Stimulated activated naive CD4-positive, alpha-beta T cell (primary cell): ENCODE measurements around the gene DOCK2.

Experiments used
- DNase-seq, 6 experiments: peaks; one replicate each; lab custom pipeline; 2025; lab: John Stamatoyannopoulos, UW

The DOCK2 gene

DNA sequence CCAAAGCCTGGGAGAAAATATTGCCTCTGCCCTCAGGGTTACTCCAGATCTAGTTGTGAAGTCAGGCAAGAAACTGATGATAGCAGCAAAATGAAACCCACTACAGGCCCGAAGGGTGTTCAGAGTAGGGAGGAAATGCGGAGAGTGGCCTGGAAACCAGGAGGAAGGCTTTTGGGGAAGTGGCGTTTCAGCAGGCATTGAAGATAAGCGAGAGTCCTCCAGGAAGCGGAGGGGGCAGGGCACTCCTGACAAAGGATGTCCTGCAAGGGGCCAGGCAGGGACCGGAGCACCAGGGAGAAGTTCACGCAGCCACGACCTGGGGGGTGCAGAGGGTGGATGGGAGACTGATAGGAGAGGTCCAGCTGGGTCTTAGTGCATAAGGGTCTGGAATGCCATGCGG is 460.9 kb downstream of the DOCK2 start:
- DNase-seq = no peak

- peak; percentile 41 to 74 (median 53) for DNase-seq
Observed at GRCh38 chr5:170100066-170100943, 463.2 kb downstream of the DOCK2 start.

- no peak for DNase-seq
Observed at GRCh38 chr5:170103447-170103846, 466.4 kb downstream of the DOCK2 start.

DNA sequence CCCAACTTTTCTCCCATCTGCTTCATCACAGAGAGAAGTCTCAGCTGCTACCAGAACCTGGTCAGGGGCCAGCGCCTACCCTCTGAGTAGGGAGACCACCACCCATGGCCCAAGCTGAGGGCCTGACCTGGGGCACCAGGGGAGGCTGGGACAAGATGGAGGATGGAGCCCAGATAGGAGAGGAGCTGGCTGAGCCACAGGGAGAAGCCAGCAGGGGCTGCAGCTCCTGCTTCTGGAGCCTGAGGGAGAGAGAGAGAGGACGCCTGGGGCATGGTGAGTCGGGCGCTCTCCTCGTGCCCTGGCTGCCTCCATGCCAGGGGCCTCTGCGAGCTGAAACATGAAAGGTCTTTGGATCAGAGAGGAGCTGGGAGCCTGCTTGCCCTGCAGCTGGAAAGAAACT is 467.2 kb downstream of the DOCK2 start:
- no peak for DNase-seq

DNA sequence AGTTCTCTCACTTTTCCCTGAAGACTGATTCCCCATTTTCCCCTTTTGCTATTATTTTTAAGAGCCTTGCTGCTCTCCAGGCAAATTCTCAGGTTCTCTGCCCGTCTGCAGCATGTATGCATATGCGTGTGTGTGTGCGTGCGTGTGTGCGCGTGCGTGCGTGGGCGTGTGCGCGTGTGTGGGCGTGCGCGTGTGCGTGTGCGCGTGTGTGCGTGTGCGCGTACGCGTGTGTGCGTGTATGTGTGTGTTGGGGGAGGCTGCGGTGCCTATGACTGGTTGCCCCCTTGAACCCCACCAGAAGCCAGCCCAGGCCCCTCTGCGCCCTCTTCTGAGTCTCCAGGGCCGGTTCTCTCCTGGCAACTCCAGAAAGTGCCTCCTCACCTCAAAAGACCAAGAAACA is 467.6 kb downstream of the DOCK2 start:
- no peak for DNase-seq

- no peak for DNase-seq
Observed at GRCh38 chr5:170105642-170106611, 468.9 kb downstream of the DOCK2 start, which contains the start of gene FOXI1. FOXI1 (plus strand) TSS chr5:170105897; CDS start chr5:170105958, 61 bp downstream.

- DNase-seq = no peak
Observed at GRCh38 chr5:170107674-170108073, 470.6 kb downstream of the DOCK2 start.

- DNase-seq = no peak
Observed at GRCh38 chr5:170108266-170108785, 471.3 kb downstream of the DOCK2 start.

DNA sequence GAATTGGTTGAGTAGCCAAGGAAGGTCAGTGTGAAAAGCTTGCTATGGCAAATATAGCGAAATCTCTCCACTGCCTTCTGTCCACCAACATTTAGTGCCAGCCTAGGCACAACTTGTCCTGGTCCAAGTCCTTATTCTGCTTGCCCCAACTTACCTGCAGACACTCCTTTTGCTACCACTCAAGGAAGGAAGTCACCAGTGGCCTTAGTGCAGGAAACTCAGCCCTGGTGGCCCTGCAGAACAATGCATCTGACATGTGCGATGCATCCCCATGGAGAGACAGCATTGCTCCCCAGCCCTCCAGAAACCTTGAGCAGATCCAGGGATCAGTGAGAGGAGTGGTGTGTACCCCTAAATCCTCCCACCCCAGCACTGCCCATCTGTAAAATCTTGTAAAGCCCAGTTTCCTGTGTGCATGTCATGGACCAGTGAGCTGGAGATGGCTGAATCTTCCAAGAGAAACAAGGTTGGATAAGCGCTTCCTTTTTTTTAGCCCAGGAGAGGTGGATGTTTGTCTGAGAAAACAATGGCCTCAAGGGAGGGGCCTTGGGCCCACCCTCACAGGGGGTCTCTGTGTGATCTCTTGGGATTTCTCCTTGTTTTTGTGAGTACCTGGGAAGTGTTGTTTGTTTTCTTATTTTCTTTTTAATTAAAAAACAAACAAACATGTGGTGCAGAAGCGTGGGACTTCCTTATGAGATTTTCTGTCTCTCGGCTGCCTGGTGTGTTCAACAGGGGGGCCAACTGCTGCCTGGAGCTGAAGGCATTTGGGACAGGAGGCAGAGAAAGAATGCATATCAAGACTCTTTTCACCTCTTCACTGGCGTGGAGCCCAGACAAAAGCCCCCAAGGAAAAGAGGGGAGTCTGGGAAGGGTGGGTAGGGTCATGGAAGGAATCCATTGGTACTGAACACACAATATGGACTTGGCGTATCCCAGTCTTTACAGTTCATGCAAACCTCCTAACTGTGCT is 472.3 kb downstream of the DOCK2 start:
- DNase-seq = no peak

GRCh38 chr5:170110403-170111087 is 473.5 kb downstream of the DOCK2 start:
- no peak for DNase-seq

- DNase-seq = no peak
Observed at GRCh38 chr5:170111088-170111785, 474.2 kb downstream of the DOCK2 start.

GRCh38 chr5:170112876-170113521 is 475.9 kb downstream of the DOCK2 start:
- no peak for DNase-seq

- DNase-seq = no peak
Observed at GRCh38 chr5:170113522-170113900, 476.4 kb downstream of the DOCK2 start.

GRCh38 chr5:170114271-170114670 is 477.2 kb downstream of the DOCK2 start:
- DNase-seq = no peak

- no peak for DNase-seq
Observed at GRCh38 chr5:170115925-170116324, 478.9 kb downstream of the DOCK2 start.

DNA sequence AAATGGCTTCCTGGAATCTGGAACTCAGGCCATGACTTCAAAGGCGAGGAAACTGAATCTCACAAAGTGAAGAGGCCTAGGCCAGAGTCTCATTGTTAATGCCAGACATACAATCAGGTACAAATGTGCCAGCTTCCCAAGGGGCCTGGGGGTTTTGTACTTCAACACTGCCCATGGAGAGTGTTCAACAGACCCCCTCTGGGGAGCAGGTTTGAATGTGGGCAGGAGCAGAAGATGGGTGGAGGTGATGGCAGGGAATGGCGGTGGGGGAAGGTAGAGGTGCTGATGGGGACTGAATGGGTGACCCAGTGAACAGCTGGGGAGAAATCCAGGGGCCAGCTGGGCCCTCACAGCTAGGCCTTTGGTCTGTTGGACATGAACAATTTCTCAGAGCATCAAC is 480.7 kb downstream of the DOCK2 start:
- no peak for DNase-seq

DNA sequence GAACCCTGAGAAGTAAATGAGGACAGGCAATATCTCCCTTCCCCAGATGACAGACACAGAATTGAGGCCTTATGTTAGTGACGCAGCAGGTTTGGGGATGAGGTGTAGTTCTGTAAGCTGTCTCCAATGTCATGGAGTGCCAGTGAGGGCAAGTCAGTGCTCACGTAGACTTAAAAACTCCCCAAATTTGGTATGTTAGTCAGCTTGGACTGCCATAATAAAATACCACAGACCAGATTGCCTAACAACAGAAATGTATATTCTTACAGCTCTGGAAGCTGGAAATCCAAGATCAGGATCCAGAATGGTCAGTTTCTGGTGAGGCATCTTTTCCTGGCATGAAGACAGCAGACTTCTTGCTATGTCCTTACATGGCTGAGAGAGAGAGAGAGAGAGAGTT is 483.5 kb downstream of the DOCK2 start:
- DNase-seq = no peak

- DNase-seq = no peak
Observed at GRCh38 chr5:170121321-170121720, 484.2 kb downstream of the DOCK2 start.

- DNase-seq = no peak
Observed at GRCh38 chr5:170126061-170126460, 489.0 kb downstream of the DOCK2 start.

DNA sequence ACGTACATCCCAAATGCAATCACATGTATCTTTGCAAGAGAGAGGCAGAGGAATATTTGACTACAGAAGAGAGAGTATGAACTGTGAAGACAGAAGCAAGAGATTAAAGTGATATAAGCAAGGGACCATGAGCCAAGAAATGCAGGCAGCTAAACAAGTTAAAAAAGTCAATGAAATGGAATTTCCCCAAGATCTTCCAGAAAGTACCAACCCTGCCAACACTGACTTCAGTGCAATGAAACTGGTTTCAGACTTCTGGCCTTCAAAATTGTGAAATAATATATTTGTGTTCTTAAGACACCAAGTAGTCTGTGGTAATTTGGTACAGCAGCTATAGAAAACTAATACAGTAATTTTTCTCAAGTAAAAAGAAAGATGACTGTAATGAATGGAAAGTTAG is 489.6 kb downstream of the DOCK2 start:
- DNase-seq = no peak
